GM15510 (cell line): ENCODE data around the gene FCRL6.

Experiments used
- POLR2A ChIP-seq: IDR thresholded peaks from 3 replicates; pipeline ENCODE4 v1.6.1; 2011; ENCODE audit warnings: borderline replicate concordance; ENCODE audit not compliant: insufficient read length; ENCODE audit errors: extremely low read depth

FCRL6 gene

DNA sequence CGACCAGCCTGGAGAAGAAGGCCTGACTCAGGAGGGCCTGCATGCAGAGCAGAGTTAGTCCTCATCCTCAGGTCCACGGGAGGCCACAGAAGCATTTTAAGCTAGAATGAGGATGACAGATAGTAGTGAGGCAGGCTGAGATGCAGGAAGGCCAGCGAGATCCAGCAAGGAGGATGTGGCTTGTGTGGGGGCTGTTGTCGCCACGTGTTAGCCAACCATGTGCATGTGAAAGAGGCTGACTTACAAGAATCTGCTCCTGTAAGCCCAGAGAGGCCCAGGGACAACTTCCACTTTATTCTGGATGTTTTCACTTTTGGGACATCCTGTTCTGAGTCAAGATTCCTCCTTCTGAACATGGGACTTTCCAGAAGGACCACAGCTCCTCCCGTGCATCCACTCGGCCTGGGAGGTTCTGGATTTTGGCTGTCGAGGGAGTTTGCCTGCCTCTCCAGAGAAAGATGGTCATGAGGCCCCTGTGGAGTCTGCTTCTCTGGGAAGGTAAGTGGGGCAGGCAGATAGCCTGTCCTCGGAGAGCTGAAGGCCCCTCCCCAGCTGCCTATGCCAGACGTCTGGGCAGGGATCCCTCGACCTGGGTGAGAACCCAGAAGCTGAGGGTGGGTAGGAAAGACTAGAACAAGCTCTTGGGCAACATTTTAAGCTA, 24.4 kb downstream of the FCRL6 start, which contains the start of gene SLAMF8:
SLAMF8 (plus strand) TSS at position 433 of the 661 bp plus-strand sequence; CDS start at position 459, 26 bp downstream.
- TF ChIP-seq POLR2A, result no peak

DNA sequence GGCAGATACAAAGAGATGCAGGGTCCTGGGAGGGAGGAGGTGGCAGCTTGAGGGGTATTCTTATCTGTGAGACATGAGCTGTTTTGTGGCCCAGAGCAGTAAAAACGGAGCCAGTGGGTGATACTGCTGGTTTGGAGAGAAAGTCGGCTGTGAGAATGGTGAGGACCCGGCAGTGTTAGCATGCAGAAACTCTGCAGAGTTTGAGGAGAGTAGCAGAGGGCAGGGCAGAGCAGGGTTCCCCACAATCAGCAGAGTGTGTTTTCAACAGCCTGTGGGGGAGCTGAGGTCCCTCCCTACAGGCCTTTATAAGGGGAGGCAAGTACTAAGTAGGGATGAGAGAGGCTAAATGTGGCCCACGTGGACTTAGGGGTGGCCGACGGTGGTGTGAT, 24.9 kb downstream of the FCRL6 start:
- TF ChIP-seq POLR2A, result no peak

DNA sequence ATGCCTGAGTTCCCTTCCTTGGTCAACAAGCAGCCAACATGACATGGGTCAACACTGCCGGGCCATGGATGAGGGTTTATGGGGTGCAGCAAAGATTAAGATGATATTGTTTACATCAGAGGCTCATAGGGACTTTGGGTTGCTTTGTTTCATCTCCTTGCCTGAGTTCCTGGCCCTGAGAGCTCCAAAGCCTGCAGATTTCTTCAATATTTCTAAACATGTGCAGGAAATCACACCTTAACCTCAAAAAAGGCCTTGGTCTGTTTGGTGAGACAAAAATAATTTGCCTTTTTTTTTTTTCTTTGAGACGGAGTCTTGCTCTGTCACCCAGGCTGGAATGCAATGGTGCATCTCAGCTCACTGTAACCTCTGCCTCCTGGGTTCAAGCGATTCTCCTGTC, 25.4 kb downstream of the FCRL6 start:
- TF ChIP-seq POLR2A, result no peak

DNA sequence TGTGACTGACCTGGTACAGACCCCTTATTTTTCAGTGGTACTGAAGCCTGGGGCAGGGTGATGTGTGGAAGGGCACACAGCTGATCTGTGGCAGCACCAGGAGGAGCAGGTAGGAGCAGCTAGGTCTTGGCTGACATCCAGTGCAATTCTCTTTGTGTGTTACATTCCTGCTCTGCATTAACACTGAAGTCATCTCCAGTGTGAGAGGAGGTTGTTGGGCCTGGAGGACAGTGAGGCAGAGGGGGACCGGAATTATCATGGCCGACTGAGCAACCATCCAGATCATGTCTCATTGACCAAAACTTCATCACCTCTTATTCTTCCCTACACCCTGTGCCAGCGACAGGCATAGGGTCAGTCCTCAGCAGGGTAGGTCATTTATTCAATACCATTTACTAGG, 26.0 kb downstream of the FCRL6 start:
- TF ChIP-seq POLR2A, result no peak

DNA sequence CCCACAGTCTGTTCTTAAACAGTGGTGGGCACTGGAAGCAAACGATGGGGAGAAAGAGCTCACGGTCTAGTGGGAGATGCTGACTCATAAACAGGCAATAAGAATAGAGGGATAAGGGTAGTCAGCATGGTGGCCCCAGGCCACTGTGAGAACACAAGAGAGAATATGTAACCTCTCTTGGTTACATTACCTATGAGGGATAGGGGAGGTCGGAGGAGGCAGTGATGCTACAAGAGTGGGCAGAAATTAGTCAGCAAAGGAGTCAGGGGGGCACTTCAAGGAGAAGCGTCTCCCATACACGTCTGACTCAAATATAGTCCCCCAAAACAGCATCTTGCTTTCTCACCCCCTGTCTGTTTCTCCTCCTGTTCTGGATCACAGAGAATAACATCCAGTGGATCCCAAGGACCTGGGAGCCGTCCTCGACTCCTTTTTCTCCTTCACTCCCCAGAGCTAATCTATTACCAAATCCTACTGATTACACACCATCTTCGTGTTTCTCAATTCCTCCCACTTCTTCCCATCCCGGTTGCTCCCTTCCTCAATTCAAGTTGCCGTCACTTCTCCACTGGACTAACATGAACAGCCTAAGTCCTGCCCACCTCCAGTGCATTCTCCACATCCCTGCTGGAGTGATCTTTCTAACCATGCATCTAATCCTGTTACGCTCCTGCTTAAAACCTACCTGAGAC, 26.6 kb downstream of the FCRL6 start:
- no peak for TF ChIP-seq POLR2A

DNA sequence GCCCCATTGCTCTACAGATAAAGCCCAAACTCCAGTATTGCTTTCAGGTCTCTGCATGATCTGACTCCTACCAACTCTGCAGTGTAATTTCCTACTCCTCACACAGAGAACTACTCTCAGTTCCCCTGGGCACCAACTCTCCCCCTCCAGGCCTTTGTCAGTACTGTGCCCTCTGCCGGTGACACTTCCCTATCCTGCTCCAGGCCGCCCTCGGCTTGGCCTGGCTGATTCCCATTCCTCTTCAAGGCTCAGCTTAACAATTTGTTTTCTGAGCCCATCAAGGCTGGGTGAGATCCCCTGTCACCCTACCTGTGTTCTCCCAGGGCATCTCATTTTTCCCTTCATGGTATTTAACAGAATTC, 27.1 kb downstream of the FCRL6 start:
- TF ChIP-seq POLR2A, result no peak

DNA sequence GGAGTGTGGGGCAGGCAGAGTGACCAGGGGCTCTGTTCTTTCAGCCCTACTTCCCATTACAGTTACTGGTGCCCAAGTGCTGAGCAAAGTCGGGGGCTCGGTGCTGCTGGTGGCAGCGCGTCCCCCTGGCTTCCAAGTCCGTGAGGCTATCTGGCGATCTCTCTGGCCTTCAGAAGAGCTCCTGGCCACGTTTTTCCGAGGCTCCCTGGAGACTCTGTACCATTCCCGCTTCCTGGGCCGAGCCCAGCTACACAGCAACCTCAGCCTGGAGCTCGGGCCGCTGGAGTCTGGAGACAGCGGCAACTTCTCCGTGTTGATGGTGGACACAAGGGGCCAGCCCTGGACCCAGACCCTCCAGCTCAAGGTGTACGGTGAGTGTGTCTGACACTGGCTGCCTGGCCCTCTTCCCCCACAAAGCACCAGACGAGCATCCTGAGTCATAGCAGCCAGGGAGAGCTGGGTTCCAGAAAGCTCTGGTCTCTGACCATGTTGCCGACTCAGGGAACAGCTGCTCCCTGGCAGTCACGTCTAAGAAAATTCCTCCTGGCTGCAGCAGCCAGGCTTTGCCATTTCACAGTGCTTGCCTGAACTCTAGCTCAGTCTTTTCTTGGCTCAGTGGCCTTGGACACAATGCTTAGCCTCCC, 27.8 kb downstream of the FCRL6 start:
- no peak for TF ChIP-seq POLR2A

DNA sequence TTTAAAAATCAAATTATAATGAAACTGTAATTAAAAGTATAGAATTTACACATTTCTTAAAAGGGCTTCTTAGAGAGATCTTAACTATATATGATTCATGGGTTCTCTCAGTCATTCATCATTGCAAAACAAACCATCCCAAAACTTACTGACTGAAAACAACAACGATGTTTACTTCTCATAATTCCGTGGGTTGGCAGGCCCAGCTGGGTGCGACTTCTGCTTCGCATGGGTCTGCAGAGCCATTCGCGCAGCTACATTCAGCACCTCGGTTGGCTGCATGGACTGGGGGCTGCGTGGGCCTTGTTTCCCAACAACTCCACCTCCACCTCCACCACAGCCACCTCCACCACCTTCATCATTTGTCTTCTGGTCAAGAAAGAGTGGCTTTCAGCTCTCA, 28.6 kb downstream of the FCRL6 start:
- no peak for TF ChIP-seq POLR2A

DNA sequence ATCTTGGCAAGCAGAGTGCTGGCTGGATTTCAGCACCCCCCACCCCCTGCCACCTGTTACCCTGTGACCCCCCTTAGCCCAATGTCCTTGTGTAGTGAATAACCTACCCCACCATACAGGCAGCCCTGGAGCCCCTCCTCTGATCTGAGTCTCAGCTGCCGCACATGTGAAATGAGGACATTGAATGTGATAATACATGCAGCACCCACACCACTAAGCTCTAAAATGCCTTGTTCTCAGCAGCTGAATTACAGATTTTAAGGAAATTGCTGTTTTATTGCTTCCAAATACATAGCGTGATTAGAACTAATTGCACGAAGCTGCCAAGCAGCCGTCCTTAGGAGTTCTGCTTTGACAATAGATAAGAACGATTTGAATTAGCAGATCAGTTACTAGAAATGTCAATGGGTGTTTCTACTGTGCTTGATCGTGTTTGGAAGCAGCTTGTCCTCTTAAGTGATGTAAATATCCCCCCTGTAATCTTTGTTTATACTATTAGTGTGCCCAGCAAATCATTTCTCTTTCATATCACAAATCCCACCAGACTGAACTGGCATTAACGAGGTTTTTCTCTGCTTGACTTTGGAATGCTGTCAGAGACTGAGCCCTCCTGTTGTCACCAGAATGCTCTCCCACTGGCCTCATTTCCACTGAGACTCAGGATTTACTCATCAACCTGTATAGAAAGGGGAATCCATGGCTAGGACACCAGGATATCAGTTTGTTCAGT, 29.4 kb downstream of the FCRL6 start:
- no peak for TF ChIP-seq POLR2A

DNA sequence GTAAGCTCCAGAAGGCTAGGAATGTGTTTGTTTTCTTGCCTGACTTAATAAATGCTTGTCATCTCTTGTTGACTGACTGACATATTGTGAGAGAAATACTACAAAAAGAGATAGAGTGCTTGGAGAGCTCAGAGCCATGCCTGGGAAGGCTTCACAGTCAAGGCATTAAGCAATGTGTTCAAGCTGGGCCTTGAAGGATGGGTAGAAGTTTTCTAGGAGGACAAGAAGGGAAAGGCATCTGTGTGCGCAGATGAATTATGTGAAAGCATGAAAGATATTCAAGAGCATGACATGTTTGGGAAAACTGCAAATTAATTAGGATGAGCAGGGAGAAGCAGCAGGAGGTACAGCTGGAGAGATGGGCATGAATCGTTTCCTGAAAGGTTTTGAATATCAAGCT, 30.1 kb downstream of the FCRL6 start:
- no peak for TF ChIP-seq POLR2A

DNA sequence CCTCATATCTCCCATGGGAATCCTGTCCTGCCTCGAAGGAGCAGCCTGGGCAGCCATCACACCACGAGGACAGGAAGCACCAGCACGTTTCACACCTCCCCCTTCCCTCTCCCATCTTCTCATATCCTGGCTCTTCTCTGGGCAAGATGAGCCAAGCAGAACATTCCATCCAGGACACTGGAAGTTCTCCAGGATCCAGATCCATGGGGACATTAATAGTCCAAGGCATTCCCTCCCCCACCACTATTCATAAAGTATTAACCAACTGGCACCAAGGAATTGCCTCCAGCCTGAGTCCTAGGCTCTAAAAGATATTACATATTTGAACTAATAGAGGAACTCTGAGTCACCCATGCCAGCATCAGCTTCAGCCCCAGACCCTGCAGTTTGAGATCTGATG, 33.2 kb downstream of the FCRL6 start:
- TF ChIP-seq POLR2A, result no peak

DNA sequence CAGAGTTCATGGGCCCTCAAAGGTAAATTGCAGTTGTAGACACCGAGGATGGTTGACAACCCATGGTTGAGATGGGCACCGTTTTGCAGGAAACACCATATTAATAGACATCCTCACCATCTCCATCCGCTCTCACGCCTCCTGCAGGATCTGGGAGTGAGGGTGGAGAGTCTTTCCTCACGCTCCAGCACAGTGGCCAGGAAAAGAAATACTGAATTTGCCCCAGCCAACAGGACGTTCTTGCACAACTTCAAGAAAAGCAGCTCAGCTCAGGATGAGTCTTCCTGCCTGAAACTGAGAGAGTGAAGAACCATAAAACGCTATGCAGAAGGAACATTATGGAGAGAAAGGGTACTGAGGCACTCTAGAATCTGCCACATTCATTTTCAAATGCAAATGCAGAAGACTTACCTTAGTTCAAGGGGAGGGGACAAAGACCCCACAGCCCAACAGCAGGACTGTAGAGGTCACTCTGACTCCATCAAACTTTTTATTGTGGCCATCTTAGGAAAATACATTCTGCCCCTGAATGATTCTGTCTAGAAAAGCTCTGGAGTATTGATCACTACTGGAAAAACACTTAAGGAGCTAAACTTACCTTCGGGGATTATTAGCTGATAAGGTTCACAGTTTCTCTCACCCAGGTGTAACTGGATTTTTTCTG, 33.8 kb downstream of the FCRL6 start:
- TF ChIP-seq POLR2A, result no peak

DNA sequence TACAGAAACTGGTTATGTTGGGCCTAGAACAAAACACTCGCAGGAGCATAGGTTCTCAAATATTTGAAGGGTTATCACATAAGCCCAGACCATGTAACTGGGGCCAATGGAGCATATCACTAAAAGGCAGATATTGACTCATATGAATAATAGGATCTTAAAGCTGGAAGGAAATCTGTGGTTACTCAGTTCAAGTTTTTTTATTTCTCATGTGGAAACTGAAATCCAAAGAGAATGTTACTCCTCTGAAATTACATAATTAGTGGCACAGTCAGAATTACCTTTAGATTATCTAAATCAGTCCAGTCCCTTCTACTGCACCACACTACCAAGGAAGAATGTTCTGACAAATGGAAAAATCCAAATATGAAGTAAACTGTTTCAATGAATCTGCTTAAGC, 36.6 kb downstream of the FCRL6 start:
- TF ChIP-seq POLR2A, result no peak

DNA sequence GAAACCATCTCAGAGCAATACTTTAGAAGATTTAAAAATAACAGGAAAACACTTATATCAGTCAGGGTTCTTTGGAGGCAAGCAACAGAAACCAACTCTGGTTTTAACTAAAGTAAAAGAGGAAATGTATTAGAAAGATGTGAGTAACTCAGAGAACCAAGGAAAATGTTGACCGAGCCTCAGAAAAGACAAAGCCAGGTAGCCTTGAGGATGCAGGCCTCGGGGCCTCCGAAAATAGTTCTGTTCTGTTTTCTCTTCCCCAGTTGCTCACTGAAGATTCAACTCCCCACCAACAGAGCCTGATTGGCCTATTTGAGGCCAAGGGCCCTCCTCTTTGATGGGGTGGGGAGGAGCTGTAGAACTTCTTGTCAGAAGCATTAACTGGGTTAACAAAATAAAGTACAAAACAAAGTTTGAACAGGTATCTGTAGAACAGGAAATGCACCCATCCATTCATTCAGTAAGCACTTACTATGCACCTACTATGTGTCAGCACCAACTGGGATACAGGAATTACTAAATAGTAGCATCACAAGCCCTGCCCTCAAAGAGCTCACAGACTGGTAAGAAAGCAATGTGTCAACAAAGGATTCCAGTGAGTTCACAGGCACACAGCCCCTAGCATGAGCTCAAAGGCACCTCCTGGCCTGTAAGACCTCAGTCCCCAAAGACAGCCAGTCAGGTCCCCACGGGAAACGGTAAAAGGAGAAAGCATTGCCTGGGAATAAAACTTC, 37.1 kb downstream of the FCRL6 start:
- TF ChIP-seq POLR2A, result no peak
